HK-2 (cell line): ENCODE results near the gene RTL10.

Source experiments
- DNase-seq: peaks from one replicate; pipeline ENCODE4 v3.0.0-alpha.2; 2018; ENCODE audit not compliant: unreplicated experiment

Gene RTL10

GRCh38 chr22:19808873-19809478 is 45.7 kb downstream of the RTL10 start:
- no peak for DNase-seq

- no peak for DNase-seq
These were observed 46.5 kb downstream of the RTL10 start for GRCh38 chr22:19807914-19808872.

- no peak for DNase-seq
These were observed 47.3 kb downstream of the RTL10 start for GRCh38 chr22:19807161-19807913.

- no peak for DNase-seq
These were observed 48.2 kb downstream of the RTL10 start for GRCh38 chr22:19806213-19807160.

GRCh38 chr22:19805821-19806212 is 48.9 kb downstream of the RTL10 start:
- DNase-seq, result no peak
